ENCODE results near the gene MYCBP2. TPM values are rescaled to one million over a fixed set of nuclear protein-coding genes. Genes with fewer than 3 reads are reported as not detected.

MYCBP2 gene
- total RNA-seq, 1 experiment from 2014 or later: 55.6 TPM

- Histone ChIP-seq H3K27me3 (ENCODE audit: insufficient read depth, low read depth) (no peaks in the 10 kb centered on the region), H3K36me3 (ENCODE audit: low read depth) (0 out of 2 replicates have a peak, but pooled peaks cover 6% of the 10 kb centered on the region), H2AFZ (peak overlapping the region; percentile 84), H3K4me3 (peak overlapping the region; percentile 95), H3K9me3 (ENCODE audit: insufficient read depth, low read depth) (no peaks in the 10 kb centered on the region), H3K4me1 (replicated peaks; ENCODE audit: insufficient read depth) (peaks cover 45% of the 10 kb centered on the region), H3K9me2 (ENCODE audit: insufficient read depth) (no peaks in the 10 kb centered on the region), H3K4me2 (peak overlapping the region; percentile 88), H3K79me2 (ENCODE audit: low read depth) (peaks cover 50% of the 10 kb centered on the region), H3F3A (ENCODE audit: insufficient read depth, low read depth) (peaks cover 8% of the 10 kb centered on the region; the same call in 1 of the 2 replicates), H3K27ac (peak overlapping the region; percentile 89), H4K20me1 (ENCODE audit: insufficient read depth) (peaks cover 47% of the 10 kb centered on the region)
- peak; percentile 68 to 80 for DNase-seq
- BruUV-seq (replicated peaks): no TSS peak
- intact Hi-C loops (cut with micrococcal nuclease; ENCODE audit: unreplicated experiment): loop anchor here (2.0 to 10.0 kb wide), 4 partner anchors 34 to 481 kb away; partner anchors contain the start of genes CLN5 and MYCBP2
- ChIA-PET POLR2A (ENCODE audit: unreplicated experiment) (interaction anchor here (0.7 to 0.8 kb wide), 4 partner anchors 35 to 1753 kb away, joined by 4 to 12 read pairs (median 5); partner anchors contain the start of gene CLN5), CTCF (no interaction called here)
- TF ChIP-seq EZH2 (IDR thresholded peaks at IDR 0.05; ENCODE audit: low read depth): no peak
- TF ChIP-seq, protein P1, sequence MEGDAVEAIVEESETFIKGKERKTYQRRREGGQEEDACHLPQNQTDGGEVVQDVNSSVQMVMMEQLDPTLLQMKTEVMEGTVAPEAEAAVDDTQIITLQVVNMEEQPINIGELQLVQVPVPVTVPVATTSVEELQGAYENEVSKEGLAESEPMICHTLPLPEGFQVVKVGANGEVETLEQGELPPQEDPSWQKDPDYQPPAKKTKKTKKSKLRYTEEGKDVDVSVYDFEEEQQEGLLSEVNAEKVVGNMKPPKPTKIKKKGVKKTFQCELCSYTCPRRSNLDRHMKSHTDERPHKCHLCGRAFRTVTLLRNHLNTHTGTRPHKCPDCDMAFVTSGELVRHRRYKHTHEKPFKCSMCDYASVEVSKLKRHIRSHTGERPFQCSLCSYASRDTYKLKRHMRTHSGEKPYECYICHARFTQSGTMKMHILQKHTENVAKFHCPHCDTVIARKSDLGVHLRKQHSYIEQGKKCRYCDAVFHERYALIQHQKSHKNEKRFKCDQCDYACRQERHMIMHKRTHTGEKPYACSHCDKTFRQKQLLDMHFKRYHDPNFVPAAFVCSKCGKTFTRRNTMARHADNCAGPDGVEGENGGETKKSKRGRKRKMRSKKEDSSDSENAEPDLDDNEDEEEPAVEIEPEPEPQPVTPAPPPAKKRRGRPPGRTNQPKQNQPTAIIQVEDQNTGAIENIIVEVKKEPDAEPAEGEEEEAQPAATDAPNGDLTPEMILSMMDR (conservative IDR thresholded peaks at IDR 0.05): no peak
Observed at GRCh38 chr13:77026255-77026860, 300.5 kb downstream of the MYCBP2 start.

DNA sequence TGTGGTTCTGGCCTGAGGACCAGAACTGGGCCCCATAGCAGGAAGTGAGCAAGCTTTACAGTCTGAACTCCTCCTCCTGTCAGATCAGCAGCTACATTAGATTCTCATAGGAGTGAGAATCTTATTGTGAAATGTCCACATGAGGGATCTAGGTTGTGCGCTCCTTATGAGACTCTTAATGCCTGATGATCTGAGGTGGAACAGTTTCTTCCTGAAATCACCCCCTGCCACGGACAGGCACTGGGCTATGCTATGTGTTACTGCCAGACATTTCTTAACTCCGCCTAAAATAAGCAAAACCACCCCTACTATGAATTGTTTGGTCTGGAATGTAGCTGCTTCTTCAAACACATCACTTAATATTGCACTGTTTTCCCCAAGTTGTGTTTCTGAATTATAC lies 304.6 kb downstream of the MYCBP2 start:
- Histone ChIP-seq H3K27ac (no peak overlapping the region), H3K9me2 (ENCODE audit: insufficient read depth) (no peaks in the 10 kb centered on the region), H3K4me2 (no peak overlapping the region), H3K9me3 (ENCODE audit: insufficient read depth, low read depth) (no peaks in the 10 kb centered on the region), H3K4me1 (replicated peaks; ENCODE audit: insufficient read depth) (peaks cover 19% of the 10 kb centered on the region), H3K4me3 (no peak overlapping the region), H2AFZ (no peak overlapping the region), H3K79me2 (ENCODE audit: low read depth) (peaks cover 74% of the 10 kb centered on the region), H3K27me3 (ENCODE audit: insufficient read depth, low read depth) (no peaks in the 10 kb centered on the region), H3F3A (ENCODE audit: insufficient read depth, low read depth) (no peaks in the 10 kb centered on the region), H4K20me1 (ENCODE audit: insufficient read depth) (peaks cover 60% of the 10 kb centered on the region), H3K36me3 (ENCODE audit: low read depth) (peaks cover 14% of the 10 kb centered on the region)
- ChIA-PET POLR2A (ENCODE audit: unreplicated experiment) (interaction anchor here (0.6 kb wide), 1 partner anchor 880 kb away, joined by 3 read pairs; no protein-coding TSS in a partner anchor), CTCF (no interaction called here)
- no TSS peak for BruUV-seq (replicated peaks)
- TF ChIP-seq, protein P1 (conservative IDR thresholded peaks at IDR 0.05): no peak
- no peak for TF ChIP-seq EZH2 (IDR thresholded peaks at IDR 0.05; ENCODE audit: low read depth)
- no peak for DNase-seq
- intact Hi-C loops (cut with micrococcal nuclease; ENCODE audit: unreplicated experiment): loop anchor here (10.0 kb wide), 1 partner anchor 452 kb away; no protein-coding TSS in a partner anchor

GRCh38 chr13:77019756-77020155 lies 307.1 kb downstream of the MYCBP2 start:
- no peak overlapping the region for H3K4me2 ChIP-seq
- no peaks in the 10 kb centered on the region for H3F3A ChIP-seq (ENCODE audit: insufficient read depth, low read depth)
- H3K27ac ChIP-seq: no peak overlapping the region
- DNase-seq: no peak
- no peak overlapping the region for H2AFZ ChIP-seq
- ChIA-PET POLR2A (ENCODE audit: unreplicated experiment) (no interaction called here), CTCF (no interaction called here)
- peaks cover 48% of the 10 kb centered on the region for H4K20me1 ChIP-seq (ENCODE audit: insufficient read depth)
- no peak for TF ChIP-seq EZH2 (IDR thresholded peaks at IDR 0.05; ENCODE audit: low read depth)
- TF ChIP-seq, protein P1 (conservative IDR thresholded peaks at IDR 0.05): no peak
- H3K4me1 ChIP-seq (replicated peaks; ENCODE audit: insufficient read depth): peaks cover 6% of the 10 kb centered on the region
- intact Hi-C loops (cut with micrococcal nuclease; ENCODE audit: unreplicated experiment): loop anchor here (10.0 kb wide), 2 partner anchors 225 to 455 kb away; no protein-coding TSS in a partner anchor
- BruUV-seq (replicated peaks): no TSS peak
- H3K27me3 ChIP-seq (ENCODE audit: insufficient read depth, low read depth): no peaks in the 10 kb centered on the region
- no peaks in the 10 kb centered on the region for H3K9me2 ChIP-seq (ENCODE audit: insufficient read depth)
- H3K36me3 ChIP-seq (ENCODE audit: low read depth): peaks cover 25% of the 10 kb centered on the region
- no peak overlapping the region for H3K4me3 ChIP-seq
- H3K9me3 ChIP-seq (ENCODE audit: insufficient read depth, low read depth): no peaks in the 10 kb centered on the region
- peaks cover 58% of the 10 kb centered on the region for H3K79me2 ChIP-seq (ENCODE audit: low read depth)
